GM18499 (cell line): ENCODE data around the gene BCAP31.
"Not testable (repeated sequence)": the region's sequence is repeated elsewhere in the genome, so short reads cannot be mapped to it uniquely, and the experiment has no call there.

ENCODE experiments used
- ATAC-seq: cut with Tn5 transposase; IDR thresholded peaks from one replicate; pipeline ENCODE4 v1.9.1; 2021; ENCODE audit warnings: moderate number of reproducible peaks; ENCODE audit not compliant: insufficient read depth, unreplicated experiment

The BCAP31 gene

DNA sequence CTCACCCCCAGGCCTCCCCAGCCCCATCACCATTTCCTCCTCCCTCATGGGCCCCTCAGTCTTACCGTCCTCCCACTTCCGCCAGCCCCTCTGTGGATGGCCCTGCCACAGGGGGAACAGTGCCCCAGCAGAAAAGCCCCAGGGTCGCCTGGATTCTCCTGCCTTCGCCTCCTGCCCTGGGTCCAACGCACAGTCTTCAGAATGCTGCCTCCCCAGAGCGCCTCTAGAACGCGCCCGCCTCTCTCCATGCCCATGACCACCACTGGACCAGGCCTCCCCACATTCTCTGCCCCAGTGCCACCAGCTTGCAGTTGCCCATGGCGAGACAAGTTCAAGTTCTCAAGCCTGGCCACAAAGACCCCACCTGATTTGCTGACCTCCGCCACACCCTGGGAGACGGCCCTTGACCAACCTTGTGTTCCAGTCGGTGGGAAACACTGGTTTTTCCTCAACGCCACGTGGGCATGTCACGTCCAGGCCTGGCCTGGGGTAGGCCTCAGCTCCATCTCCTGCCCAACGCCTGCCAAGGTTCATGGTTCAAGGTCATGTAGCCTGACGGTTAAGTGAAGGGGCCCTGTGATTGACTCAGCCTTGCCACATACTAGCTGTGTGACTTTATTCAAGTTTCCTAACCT is 39.2 kb upstream of the BCAP31 start:
- ATAC-seq: no peak

DNA sequence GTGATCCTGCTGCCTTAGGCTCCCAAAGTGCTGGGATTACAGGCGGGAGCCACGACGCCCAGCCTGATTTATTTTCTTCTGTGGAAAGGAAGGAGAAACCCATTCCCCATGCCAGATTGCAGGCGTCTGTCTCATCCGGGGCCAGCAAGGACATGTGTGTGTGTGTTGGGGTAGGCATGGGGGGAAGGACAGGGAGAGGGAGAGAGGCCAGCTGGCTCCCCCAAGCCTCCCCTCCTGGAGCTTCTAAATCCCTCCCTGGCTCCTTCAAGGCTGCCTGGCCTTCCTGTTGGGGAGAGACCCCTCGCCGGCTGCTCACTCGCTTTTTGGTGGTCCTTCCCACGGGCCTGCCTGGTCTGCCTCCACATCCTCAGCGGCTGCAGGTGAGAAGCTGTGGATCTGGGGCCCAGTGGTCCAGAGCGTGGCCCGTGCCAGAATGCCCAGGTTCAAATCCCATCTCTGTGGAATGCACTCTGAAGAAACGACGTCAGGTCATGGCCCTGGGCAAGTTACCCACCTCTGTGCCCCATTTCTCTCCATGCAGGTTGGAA is 38.5 kb upstream of the BCAP31 start:
- no peak for ATAC-seq

DNA sequence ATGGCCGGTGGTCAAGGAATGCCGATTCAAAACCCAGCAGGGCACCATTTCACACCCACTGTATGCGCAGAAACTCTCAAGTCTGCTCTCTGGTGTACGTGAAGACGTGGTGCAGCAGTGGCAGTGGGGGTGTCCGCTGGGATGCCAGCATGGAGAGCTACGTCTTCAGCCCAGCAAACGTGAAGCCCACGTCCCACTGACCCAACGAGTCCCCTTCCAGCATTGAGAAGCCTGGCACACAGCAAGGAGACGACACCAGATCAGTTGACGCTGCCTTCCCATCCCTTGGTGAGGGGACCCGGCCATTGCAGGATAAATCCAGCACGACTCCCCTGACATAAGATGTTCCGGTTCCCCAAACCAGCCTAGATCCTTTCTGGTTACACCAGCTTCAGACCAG is 37.7 kb upstream of the BCAP31 start:
- ATAC-seq: no peak

DNA sequence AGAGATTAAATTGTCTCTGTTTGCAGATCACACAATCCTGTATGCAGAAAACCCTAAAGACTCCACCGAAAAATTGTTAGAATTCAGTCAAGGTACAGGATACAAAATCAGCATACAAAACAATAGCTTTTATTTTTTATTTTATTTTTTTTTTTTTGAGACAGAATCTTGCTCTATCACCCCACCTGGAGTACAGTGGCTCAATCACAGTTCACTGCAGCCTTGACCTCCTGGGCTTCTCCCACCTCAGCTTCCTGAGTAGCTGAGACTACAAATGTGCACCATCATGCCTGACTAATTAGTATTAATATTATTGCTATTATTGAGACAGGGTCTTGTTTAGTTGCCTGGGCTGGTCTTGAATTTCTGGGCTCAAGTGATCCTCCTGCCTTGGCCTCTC is 30.9 kb upstream of the BCAP31 start:
- ATAC-seq: no peak

DNA sequence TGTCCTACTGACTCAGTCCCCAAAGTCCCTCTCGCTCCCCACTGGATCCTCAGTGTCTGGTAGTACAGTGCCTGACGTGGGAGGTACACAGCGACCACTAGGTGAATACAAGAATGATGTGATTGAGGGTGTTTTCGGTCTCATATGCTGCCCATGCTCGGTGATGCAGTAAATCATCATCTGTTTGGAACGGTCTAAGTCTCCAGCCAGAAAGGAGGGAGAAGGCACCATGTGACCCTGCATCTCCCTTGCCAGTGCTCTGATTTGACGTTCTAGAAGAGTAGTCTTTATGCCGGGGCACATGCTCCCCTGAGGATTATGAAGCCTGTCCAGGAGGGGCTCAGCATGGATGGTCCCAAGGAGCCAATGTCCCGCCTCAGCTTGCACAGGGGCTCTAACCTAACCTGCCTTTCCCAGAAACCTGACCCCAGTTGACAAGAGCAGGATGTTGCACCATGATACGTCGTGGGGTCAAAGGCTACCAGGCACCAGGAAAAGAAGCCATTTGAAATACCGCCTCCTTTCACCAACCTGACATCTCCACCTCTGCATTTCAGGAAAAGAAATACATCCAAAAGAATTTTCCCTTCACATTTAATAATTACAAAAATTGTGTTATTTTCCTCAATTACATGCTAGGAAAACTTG is 26.1 kb upstream of the BCAP31 start:
- ATAC-seq: no peak

DNA sequence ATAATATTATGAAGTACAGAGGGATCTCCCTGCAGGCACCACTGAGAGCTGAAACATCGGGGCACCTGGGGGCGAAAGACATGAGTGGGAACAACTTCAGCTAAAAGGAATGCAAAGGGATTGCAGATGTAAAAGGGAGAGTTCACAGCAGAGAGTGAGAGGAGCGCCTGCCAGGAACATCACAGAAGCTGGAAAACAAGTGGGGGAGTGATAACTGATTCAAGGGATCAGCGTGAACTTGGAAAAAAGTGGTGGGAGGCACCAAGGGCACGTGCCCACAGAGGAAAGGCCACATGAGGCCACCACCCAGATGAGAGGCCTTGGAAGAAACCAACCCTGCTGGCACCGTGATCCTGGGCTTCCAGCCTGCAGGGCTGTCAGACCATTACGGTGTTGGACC is 24.8 kb upstream of the BCAP31 start:
- not testable (repeated sequence) for ATAC-seq

DNA sequence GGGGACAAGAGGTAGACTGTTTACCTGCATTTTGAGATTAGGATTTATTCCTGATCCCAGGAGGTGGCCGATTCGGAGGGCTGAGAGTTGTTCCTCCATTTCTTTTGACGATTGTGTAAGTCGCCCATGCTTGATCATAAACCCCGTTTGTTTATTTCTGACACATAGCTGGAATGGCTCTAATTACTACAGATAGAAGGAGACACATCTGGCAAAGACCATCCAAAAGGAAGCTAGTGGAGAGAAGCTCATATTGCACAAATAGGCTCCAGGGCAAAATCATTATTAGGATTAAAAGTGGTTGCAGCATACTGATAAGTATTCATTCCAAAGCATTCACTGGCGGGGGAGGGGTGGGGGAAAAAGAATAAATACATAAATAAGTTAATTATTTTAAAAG is 22.8 kb upstream of the BCAP31 start:
- not testable (repeated sequence) for ATAC-seq

DNA sequence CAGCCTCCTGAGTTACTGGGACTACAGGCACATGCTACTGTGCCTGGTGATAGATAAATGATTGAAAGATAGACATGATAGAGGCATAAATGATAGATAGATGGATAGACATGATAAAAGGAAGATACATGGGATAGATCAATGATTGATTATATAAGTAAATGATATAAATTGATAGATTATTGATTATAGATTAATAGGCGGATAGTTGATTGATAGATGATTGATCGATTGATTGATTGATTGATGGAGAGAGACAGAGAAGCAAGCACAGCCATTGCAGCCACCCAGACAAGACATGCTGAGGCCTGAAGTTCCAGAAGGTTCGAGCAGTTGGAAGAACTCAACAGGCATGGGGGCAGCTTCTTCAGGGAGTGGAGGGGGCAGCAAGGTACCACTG is 22.2 kb upstream of the BCAP31 start:
- ATAC-seq: no peak

DNA sequence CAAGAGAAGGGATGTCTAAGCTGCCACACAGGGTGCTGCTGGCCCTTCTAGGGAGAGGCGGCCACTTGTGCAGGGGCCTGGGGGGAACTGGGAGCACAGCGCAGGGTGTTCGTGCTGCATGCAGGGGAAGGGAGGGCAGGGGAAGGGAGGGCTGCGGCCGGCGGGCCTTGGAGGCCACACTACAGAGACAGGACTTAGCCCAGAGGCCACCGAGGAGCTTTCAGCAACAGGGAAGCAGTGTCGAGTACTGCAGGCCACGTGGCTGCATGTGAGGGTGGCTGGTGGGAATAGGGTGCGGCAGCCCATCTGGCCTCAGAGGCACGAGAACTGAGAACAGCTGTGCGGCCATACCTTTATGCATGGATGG is 20.9 kb upstream of the BCAP31 start:
- ATAC-seq: not testable (repeated sequence)

DNA sequence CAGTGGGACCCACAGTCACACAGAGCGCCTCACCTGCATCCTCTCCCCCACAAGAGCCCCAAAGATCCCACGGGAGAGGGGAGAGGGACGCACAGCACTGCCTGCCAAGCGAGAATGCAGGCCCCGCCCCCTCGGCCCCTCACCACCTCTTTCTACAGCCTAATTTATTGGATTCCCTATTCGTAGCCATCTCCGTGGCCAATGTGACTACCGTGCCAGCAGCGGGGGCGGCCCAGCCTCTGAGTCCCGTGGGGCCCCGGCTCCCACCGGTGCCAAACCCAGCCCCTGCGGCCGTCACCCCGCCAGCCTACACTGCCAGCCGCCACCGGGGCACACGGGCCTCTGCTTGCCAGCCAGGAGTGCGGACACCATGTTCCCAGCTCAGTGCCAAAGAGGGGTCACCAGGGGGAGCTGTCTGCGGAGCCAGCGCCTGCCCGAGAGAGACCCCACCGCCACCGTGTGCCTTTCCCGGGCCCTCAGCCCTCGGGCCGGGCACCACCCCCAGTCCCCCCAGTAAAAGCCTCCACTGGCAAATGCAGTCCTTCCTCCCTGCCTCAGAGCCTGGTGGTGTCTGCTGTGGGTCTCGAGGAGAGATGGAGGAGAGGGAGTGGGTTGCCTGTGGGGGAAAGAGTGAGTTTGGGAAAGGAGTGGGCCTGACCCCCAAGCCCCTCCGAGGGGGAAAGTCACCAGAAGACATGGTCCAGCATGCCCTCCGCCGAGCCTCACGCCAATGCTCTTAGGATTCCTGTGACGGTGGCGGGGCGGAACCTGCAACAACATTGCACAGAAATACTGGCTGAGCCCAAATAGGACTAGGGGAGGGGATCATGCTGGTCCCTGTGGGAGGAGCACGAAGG is 20.3 kb upstream of the BCAP31 start:
- ATAC-seq: no peak

DNA sequence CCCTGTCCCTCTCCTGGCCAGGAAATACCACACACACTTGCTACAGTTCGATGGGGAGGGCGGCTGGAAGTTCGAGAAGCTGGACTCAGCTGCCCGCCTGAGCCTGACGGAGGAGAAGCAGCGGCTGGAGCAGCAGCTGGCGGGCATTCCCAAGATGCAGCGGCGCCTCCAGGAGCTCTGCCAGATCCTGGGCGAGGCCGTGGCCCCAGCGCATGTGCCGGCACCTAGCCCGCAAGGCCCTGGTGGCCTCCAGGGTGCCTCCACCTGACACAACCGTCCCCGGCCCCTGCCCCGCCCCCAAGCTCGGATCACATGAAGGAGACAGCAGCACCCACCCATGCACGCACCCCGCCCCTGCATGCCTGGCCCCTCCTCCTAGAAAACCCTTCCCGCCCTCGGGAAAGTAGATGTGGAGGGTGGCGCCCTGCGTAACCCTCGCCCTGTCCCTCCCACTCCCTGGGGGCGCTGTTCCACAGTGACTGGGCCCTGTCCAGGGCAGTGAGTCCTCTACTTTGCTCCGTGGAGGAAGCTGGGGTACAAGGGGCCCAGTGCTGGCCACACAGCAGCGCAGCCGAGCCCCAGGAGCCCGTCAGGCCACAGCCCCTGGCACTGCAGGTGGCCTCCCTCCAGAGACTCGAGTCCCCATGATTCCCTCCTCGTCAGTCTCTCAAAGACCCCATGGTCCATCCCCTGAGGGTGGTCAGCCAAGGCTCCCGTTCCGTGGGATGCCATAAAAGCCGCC is 19.5 kb upstream of the BCAP31 start:
- ATAC-seq: not testable (repeated sequence)

DNA sequence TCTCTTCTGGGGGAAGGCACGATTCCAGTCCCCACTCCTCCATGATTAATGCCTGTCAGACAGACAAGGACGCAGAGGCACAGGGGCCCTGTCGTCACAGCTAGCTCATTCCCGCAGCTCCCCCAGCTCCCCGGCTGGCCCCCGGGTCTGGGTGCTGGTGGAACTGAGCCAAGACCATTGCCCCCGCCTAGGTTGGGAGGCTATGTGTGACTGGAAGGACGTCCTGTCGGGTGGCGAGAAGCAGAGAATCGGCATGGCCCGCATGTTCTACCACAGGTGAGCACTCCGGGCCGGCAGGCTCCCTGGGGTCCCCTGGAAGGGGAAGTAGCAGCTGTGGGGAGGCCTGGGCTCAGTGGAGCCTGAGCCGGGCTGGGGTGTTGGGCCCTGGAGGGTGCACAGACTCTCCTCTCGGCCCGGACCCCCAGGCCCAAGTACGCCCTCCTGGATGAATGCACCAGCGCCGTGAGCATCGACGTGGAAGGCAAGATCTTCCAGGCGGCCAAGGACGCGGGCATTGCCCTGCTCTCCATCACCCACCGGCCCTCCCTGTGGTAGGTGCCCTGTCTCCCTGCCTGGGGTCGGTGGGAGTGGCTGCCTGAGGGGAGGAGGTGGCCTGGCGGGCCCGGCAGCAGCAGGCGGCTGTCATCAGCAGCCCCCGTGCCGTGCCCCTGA is 18.7 kb upstream of the BCAP31 start:
- ATAC-seq: not testable (repeated sequence)

DNA sequence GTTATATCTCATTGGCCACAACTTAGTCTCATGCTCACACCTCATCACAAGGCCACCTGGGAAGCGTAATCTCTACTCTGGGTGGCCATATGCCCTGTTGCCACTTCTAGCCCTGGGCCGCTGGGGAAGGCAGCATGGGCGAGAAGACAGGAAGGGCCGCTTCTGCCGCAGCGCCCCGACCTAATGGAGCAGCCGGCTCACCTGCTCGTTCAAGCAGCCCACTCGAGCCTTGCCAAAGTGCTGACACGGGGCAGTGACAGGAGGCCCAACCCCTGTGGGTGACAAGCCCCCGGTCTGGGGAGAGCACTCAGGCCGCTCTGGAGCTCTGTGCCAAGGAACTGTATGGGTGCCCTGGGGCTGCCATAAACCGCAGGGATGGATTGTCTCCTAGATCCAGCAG is 17.9 kb upstream of the BCAP31 start:
- ATAC-seq: not testable (repeated sequence)

DNA sequence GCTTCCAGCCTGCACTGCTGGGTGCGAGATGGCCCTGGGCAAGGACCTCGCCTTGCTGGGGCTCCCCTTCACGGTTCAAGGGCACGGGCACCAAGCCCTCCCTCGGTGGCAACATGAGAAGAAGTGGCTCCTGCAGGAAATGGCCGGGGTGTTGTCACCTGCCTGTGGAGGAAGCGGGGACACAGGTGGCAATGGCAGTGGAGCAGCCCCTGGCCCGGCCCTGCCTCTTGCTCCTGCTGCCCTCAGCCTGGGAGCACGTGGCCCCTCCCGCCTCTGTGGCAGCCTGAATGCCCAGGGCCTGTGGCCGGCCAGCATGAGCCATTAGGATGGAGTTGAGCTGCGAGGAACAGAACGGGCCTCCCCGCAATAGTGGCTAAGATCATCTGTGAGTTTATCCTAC is 17.3 kb upstream of the BCAP31 start:
- no peak for ATAC-seq

DNA sequence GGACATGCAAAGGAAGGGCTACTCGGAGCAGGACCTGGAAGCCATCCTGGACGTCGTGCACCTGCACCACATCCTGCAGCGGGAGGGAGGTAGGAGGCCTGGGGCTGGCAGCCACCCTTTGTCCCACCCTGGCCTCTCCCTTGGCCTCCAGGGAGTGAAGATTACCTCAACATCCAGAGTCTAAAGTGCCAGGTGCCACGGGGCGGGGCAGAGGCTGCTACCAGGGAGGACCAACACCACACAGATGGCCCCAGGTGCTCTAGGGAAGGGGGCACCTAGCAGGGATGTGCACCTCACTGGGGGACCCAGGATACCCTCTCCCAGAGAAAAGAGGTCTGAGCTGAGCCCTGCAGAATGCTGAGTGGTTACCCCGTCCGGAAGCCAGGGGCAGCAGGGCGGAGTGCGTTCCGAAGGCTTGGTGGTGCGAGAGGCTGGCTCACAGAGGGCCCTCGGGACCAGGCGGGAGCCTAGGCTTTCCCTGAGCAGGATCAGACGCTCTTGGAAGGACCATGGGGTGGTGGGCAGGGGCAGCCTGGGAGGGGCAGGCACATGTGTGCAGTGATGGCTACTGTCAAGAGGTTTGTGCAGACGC is 16.5 kb upstream of the BCAP31 start:
- no peak for ATAC-seq

DNA sequence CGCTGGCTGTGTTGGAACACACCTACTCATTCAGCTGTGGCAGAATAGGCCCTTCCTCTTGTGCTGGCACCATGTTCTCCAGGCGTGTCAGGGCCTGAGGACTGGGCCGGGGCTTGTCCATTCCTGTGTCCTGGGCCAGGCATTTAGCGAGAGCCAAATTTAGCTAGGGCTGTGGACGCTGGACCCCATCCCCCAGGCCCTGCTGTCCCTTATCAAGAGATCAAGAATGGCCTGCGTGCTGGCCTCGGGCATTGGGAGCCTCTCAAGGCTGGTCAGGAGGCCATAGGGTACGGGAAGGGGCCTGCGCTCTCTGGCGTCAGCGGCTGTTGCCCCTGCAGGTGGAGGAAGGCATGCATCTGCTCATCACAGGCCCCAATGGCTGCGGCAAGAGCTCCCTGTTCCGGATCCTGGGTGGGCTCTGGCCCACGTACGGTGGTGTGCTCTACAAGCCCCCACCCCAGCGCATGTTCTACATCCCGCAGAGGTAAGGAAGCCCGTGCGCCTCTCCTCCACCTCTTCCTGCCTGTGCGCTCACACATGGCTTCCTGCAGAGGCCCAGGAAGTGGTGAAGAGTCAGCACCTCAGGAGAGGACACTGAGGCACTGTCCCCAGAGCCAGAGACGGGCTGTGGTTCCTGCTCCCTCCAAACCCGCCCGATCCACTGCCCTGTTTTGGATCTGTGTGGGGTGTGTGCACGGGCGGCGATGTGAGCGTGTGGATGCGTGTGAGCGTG is 15.7 kb upstream of the BCAP31 start:
- no peak for ATAC-seq

DNA sequence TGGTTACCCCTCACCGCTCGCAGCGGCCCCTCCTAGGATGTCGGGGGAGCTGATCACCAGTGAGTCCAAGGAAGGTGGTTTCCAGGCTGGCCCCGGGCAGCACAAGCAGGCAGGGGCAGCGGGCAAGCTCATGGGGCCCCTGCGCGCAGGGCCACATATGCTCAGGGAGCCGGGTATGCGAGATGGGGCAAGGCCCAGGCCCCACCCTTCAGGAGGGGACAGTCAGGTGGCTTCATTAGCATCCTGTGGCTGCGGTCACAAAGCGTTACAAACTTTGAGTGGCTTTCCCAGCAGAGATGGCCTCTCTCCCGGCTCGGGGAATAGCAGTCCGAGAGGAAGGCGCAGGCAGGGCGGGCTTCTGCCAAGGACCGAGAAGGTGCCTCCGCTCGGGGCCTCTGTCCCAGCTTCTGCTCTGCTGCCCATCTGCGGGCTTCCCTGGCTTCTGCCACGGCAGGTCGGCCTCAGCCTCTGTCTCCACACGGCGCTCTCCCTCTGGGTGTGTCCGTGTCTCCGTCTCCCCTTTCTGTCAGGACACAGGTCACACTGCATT is 13.9 kb upstream of the BCAP31 start:
- no peak for ATAC-seq

DNA sequence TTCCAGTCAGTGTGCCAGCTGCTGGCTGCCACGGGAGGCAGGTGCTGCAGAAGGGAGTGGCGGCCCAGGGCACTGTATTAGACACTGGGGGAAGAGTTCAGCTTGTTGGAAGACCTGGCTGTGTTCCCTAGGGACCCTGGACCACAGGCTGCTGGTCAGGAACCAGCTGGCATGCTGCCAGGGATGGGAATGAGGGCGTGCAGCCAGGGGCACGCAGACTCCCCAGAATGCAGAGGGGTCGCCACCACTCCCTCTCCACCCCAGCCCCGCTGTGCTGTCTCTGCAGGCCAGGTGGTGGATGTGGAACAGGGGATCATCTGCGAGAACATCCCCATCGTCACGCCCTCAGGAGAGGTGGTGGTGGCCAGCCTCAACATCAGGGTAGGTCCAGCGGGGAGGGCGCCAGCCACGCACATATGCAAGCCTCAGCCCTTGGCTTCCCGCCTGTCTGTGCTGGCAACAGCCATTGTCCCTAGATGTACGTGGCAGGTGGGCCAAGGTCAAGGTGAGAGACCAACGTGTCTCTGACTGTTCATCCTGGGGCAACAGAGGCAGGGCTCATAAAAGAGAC is 12.8 kb upstream of the BCAP31 start:
- no peak for ATAC-seq
